ENCODE measurements around the gene PRAMEF8. TPM values are rescaled to one million over a fixed set of nuclear protein-coding genes. Genes with fewer than 3 reads are reported as not detected.
"Not testable (repeated sequence)": the region's sequence is repeated elsewhere in the genome, so short reads cannot be mapped to it uniquely, and the experiment has no call there.

The PRAMEF8 gene
- polyA plus RNA-seq (2013, experiment 1 of 2), result not detected
- polyA plus RNA-seq (2013, experiment 2 of 2), result not detected

DNA sequence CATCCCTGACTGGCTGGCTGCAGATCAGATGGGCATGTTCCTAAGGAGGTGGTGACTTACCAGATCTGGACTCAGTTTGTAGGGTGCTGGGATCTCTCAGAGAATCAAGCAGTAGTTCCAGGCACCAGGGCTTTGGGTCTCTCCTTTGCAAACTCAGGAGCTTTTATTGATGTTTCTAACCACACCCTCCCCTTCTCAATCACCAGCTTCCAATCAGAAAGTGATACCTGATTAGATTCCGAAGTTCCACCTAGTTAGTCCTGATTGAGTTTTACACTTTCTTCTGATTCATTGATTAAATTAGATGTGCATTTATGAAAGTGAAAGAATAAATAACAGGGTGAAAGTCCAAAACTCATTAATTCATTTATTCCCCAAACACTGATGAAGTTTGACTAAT lies at the start of gene PRAMEF8:
PRAMEF8 (minus strand) TSS at position 101 of the 400 bp plus-strand sequence. CDS start 1,046 bp downstream, outside the sequence.
- not testable (repeated sequence) for H2AK5ac ChIP-seq (ENCODE audit: low read depth, low read length); H3K14ac ChIP-seq (ENCODE audit: low read length); H3K9ac ChIP-seq (ENCODE audit: low read depth, low read length, poor library complexity); H2AFZ ChIP-seq (ENCODE audit: low read length); DNase-seq (ENCODE audit: low spot score); H2BK15ac ChIP-seq (ENCODE audit: low read length); H3K23ac ChIP-seq (ENCODE audit: low read depth, low read length, poor library complexity); H3K4me1 ChIP-seq (ENCODE audit: control insufficient read depth in 2 of 2, insufficient read depth in 1 of 2, low read depth in 1 of 2, low read length in 2 of 2); H3K18ac ChIP-seq (ENCODE audit: low read length); H2BK5ac ChIP-seq (ENCODE audit: low read length); H3K27me3 ChIP-seq (ENCODE audit: control insufficient read depth in 3 of 3, insufficient read depth in 3 of 3, low read depth in 1 of 3, low read length in 3 of 3); H3K4me3 ChIP-seq (ENCODE audit: low read length in 2 of 2); H3K27ac ChIP-seq (replicated peaks; ENCODE audit: low read length); H2BK12ac ChIP-seq (ENCODE audit: low read length); H3K4me2 ChIP-seq (ENCODE audit: insufficient read depth, low read length, poor library complexity, severe bottlenecking); H3K36me3 ChIP-seq (replicated peaks in 1 of 2; ENCODE audit: control insufficient read depth in 2 of 2, insufficient read depth in 2 of 2, low read length in 2 of 2); H3K9me3 ChIP-seq (replicated peaks in 1 of 2; ENCODE audit: control insufficient read depth in 2 of 2, insufficient read depth in 1 of 2, low read depth in 1 of 2, low read length in 2 of 2); H3K4ac ChIP-seq (ENCODE audit: low read length); H2BK120ac ChIP-seq (ENCODE audit: low read depth, low read length); H4K8ac ChIP-seq (ENCODE audit: low read depth, low read length); H4K91ac ChIP-seq (ENCODE audit: low read depth, low read length, poor library complexity); H3K79me1 ChIP-seq (ENCODE audit: low read depth, low read length)
- no CpG with 5 or more reads among the region's 1 CpG for WGBS, 2 donors (ENCODE audit: extremely low coverage in 2 of 2, insufficient read length in 2 of 2, insufficient replicate concordance in 1 of 2)

DNA sequence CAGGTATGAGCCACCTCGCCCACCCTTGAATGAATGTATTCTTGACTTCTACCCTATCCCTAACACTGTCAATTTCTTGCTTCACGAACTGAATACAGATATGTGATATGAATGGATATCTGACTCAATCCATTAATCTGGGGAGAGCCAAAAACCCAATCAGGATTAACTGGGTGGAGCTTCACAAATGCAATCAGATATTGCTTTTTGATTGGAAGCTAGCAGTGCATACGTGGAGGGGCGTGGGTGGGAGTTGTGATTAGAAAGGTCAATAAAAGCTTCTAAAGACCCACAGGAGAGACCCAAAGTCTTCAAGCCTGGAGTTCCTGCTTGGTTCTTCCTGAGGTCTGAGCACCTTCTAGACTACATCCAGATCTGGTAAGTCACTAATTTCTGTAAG lies 30.3 kb upstream of the PRAMEF8 start, which contains the start of gene PRAMEF15:
PRAMEF15 (plus strand) TSS at position 301 of the 400 bp plus-strand sequence. CDS start 2,827 bp downstream, outside the sequence.
- H3K36me3 ChIP-seq (replicated peaks in 1 of 2; ENCODE audit: control insufficient read depth in 2 of 2, insufficient read depth in 2 of 2, low read length in 2 of 2); H3K9ac ChIP-seq (ENCODE audit: low read depth, low read length, poor library complexity); H2BK15ac ChIP-seq (ENCODE audit: low read length); H3K4ac ChIP-seq (ENCODE audit: low read length); H2BK120ac ChIP-seq (ENCODE audit: low read depth, low read length); H3K4me3 ChIP-seq (ENCODE audit: low read length in 2 of 2); H4K91ac ChIP-seq (ENCODE audit: low read depth, low read length, poor library complexity); H3K27ac ChIP-seq (replicated peaks; ENCODE audit: low read length); H3K4me1 ChIP-seq (ENCODE audit: control insufficient read depth in 2 of 2, insufficient read depth in 1 of 2, low read depth in 1 of 2, low read length in 2 of 2); H2AK5ac ChIP-seq (ENCODE audit: low read depth, low read length); H3K79me1 ChIP-seq (ENCODE audit: low read depth, low read length); H3K18ac ChIP-seq (ENCODE audit: low read length); H3K4me2 ChIP-seq (ENCODE audit: insufficient read depth, low read length, poor library complexity, severe bottlenecking); DNase-seq (ENCODE audit: low spot score); H3K14ac ChIP-seq (ENCODE audit: low read length); H3K23ac ChIP-seq (ENCODE audit: low read depth, low read length, poor library complexity); H2AFZ ChIP-seq (ENCODE audit: low read length); H3K9me3 ChIP-seq (replicated peaks in 1 of 2; ENCODE audit: control insufficient read depth in 2 of 2, insufficient read depth in 1 of 2, low read depth in 1 of 2, low read length in 2 of 2); H3K27me3 ChIP-seq (ENCODE audit: control insufficient read depth in 3 of 3, insufficient read depth in 3 of 3, low read depth in 1 of 3, low read length in 3 of 3); H2BK5ac ChIP-seq (ENCODE audit: low read length); H2BK12ac ChIP-seq (ENCODE audit: low read length); H4K8ac ChIP-seq (ENCODE audit: low read depth, low read length): not testable (repeated sequence)
- no CpG with 5 or more reads among the region's 4 CpGs for WGBS, 2 donors (ENCODE audit: extremely low coverage in 2 of 2, insufficient read length in 2 of 2, insufficient replicate concordance in 1 of 2)

DNA sequence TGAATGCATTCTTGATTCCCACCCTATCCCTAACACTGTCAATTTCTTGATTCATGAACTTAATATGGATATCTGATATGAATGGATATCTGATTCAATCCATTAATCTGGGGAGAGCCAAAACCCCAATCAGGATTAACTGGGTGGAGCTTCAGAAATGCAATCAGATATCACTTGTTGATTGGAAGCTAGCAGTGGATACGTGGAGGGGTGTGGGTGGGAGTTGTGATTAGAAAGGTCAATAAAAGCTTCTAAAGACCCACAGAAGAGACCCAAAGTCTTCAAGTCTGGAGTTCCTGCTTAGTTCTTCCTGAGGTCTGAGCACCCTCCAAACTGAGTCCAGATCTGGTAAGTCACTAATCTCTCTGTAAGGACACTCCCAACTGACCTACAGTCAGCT lies 18.3 kb upstream of the PRAMEF8 start, which contains the start of gene PRAMEF33:
PRAMEF33 (plus strand) TSS at position 301 of the 400 bp plus-strand sequence. CDS start 2,416 bp downstream, outside the sequence.
- not testable (repeated sequence) for H2BK15ac ChIP-seq (ENCODE audit: low read length); H3K9me3 ChIP-seq (replicated peaks in 1 of 2; ENCODE audit: control insufficient read depth in 2 of 2, insufficient read depth in 1 of 2, low read depth in 1 of 2, low read length in 2 of 2); H4K91ac ChIP-seq (ENCODE audit: low read depth, low read length, poor library complexity); H3K4me3 ChIP-seq (ENCODE audit: low read length in 2 of 2); H3K27me3 ChIP-seq (ENCODE audit: control insufficient read depth in 3 of 3, insufficient read depth in 3 of 3, low read depth in 1 of 3, low read length in 3 of 3); H3K4me2 ChIP-seq (ENCODE audit: insufficient read depth, low read length, poor library complexity, severe bottlenecking); H2BK120ac ChIP-seq (ENCODE audit: low read depth, low read length); H3K4ac ChIP-seq (ENCODE audit: low read length); H2BK12ac ChIP-seq (ENCODE audit: low read length); H3K14ac ChIP-seq (ENCODE audit: low read length); H3K18ac ChIP-seq (ENCODE audit: low read length); H3K27ac ChIP-seq (replicated peaks; ENCODE audit: low read length); H3K4me1 ChIP-seq (ENCODE audit: control insufficient read depth in 2 of 2, insufficient read depth in 1 of 2, low read depth in 1 of 2, low read length in 2 of 2); H4K8ac ChIP-seq (ENCODE audit: low read depth, low read length); H2AFZ ChIP-seq (ENCODE audit: low read length); DNase-seq (ENCODE audit: low spot score); H2AK5ac ChIP-seq (ENCODE audit: low read depth, low read length); H3K23ac ChIP-seq (ENCODE audit: low read depth, low read length, poor library complexity); H2BK5ac ChIP-seq (ENCODE audit: low read length); H3K79me1 ChIP-seq (ENCODE audit: low read depth, low read length); H3K36me3 ChIP-seq (replicated peaks in 1 of 2; ENCODE audit: control insufficient read depth in 2 of 2, insufficient read depth in 2 of 2, low read length in 2 of 2); H3K9ac ChIP-seq (ENCODE audit: low read depth, low read length, poor library complexity)
- WGBS, 2 donors (ENCODE audit: extremely low coverage in 2 of 2, insufficient read length in 2 of 2, insufficient replicate concordance in 1 of 2), result no CpG with 5 or more reads among the region's 1 CpG

DNA sequence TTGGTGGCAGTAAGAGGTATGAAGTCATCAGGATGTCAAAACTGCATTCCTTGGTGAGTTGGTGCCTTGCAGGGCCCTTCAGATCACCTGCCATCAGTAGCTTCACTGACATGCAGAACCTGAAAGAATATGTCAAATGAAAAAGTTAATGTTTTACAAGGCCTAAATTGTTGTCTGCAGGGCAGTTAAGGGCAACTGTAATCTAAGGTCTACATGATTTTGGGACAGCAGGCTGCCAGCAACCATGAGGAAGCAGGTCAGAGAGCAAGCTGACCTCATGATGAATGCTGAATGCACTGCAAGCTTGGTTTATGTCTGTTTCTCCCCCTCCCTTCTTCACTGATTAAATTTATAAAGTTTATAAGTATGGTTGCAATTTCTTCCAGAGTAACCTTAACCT lies 17.3 kb upstream of the PRAMEF8 start:
- not testable (repeated sequence) for H3K36me3 ChIP-seq (replicated peaks in 1 of 2; ENCODE audit: control insufficient read depth in 2 of 2, insufficient read depth in 2 of 2, low read length in 2 of 2); H3K4me2 ChIP-seq (ENCODE audit: insufficient read depth, low read length, poor library complexity, severe bottlenecking); H4K91ac ChIP-seq (ENCODE audit: low read depth, low read length, poor library complexity); H3K14ac ChIP-seq (ENCODE audit: low read length); H3K9me3 ChIP-seq (replicated peaks in 1 of 2; ENCODE audit: control insufficient read depth in 2 of 2, insufficient read depth in 1 of 2, low read depth in 1 of 2, low read length in 2 of 2); DNase-seq (ENCODE audit: low spot score); H3K18ac ChIP-seq (ENCODE audit: low read length); H3K27ac ChIP-seq (replicated peaks; ENCODE audit: low read length); H3K79me1 ChIP-seq (ENCODE audit: low read depth, low read length); H2AFZ ChIP-seq (ENCODE audit: low read length); H2BK12ac ChIP-seq (ENCODE audit: low read length); H2BK120ac ChIP-seq (ENCODE audit: low read depth, low read length); H4K8ac ChIP-seq (ENCODE audit: low read depth, low read length); H2BK5ac ChIP-seq (ENCODE audit: low read length); H3K4me1 ChIP-seq (ENCODE audit: control insufficient read depth in 2 of 2, insufficient read depth in 1 of 2, low read depth in 1 of 2, low read length in 2 of 2); H3K4me3 ChIP-seq (ENCODE audit: low read length in 2 of 2); H2BK15ac ChIP-seq (ENCODE audit: low read length); H3K23ac ChIP-seq (ENCODE audit: low read depth, low read length, poor library complexity); H3K27me3 ChIP-seq (ENCODE audit: control insufficient read depth in 3 of 3, insufficient read depth in 3 of 3, low read depth in 1 of 3, low read length in 3 of 3); H3K4ac ChIP-seq (ENCODE audit: low read length); H3K9ac ChIP-seq (ENCODE audit: low read depth, low read length, poor library complexity); H2AK5ac ChIP-seq (ENCODE audit: low read depth, low read length)

Measured in neuronal stem cell (in vitro differentiated cells).